NCI-H526 treated with DMSO at 0.1 percent for 48 hours (cell line): ENCODE measurements around the gene ANKRD17.

ENCODE experiments used
- DNase-seq: peaks from one replicate; lab custom pipeline; 2025; lab: John Stamatoyannopoulos, UW

ANKRD17 gene

GRCh38 chr4:73053974-73054480 is 204.6 kb downstream of the ANKRD17 start:
- no peak for DNase-seq

GRCh38 chr4:73053076-73053475 is 205.5 kb downstream of the ANKRD17 start:
- DNase-seq, result no peak

GRCh38 chr4:73051625-73052024 is 207.0 kb downstream of the ANKRD17 start:
- no peak for DNase-seq

GRCh38 chr4:73045879-73046278 is 212.7 kb downstream of the ANKRD17 start:
- no peak for DNase-seq

- no peak for DNase-seq
These were observed 221.5 kb downstream of the ANKRD17 start for GRCh38 chr4:73037057-73037456.

- no peak for DNase-seq
These were observed 222.5 kb downstream of the ANKRD17 start for GRCh38 chr4:73036123-73036522.

GRCh38 chr4:73034896-73035295 is 223.7 kb downstream of the ANKRD17 start:
- DNase-seq, result no peak

GRCh38 chr4:73028621-73029020 is 230.0 kb downstream of the ANKRD17 start:
- no peak for DNase-seq
